GM12878 (cell line): ENCODE measurements around the gene CRYBG3. TPM values are rescaled to one million over a fixed set of nuclear protein-coding genes. Genes with fewer than 3 reads are reported as not detected.

Experiments used
- ATAC-seq: fragments of 200-7000 bp; cut with Tn5 transposase; 3 replicates; pipeline ENCODE4 v1.9.1; 2020; ENCODE audit warnings: mild to moderate bottlenecking, moderate library complexity
- BruUV-seq: library from RNA; stranded (reverse); fragments of 400-500 nt; replicated peaks from 2 replicates; lab custom pipeline; 2021; lab: Mats Ljungman, UMichigan
- CTCF ChIA-PET: fragments of 300-600 bp; sonication (Branson Sonifier 250); formaldehyde crosslinking; extraction: SDS; loops from one replicate; lab custom pipeline; 2021; ENCODE audit warnings: inconsistent platforms; lab: Yijun Ruan, JAX
- POLR2A ChIA-PET: fragments of 350-600 bp; formaldehyde crosslinking; extraction: SDS; loops from one replicate; lab custom pipeline; 2021; ENCODE audit warnings: inconsistent platforms; lab: Charles Lee
- RAD21 ChIA-PET: fragments of 300-600 bp; sonication (Branson Sonifier 250); formaldehyde crosslinking; loops from one replicate; lab custom pipeline; 2023; ENCODE audit warnings: antibody characterized with exemption; ENCODE audit not compliant: unreplicated experiment; lab: Charles Lee
- SMC1A ChIA-PET: fragments of 300-600 bp; sonication (Branson Sonifier 250); formaldehyde crosslinking; loops from one replicate; lab custom pipeline; 2023; ENCODE audit not compliant: unreplicated experiment, uncharacterized antibody; lab: Charles Lee
- DNase-seq: peaks from one replicate; pipeline ENCODE4 v3.0.0-alpha.2; 2011; ENCODE audit warnings: low read depth, low spot score
- FAIRE-seq: peaks from 3 replicates; lab custom pipeline; 2011; peaks lifted over from hg19 to GRCh38; lab: Jason Lieb, UNC
- H2AFZ ChIP-seq: 2 replicates; pipeline ENCODE4 v1.6.0; 2011; ENCODE audit warnings: low read depth, low read length, control low read depth; ENCODE audit not compliant: control insufficient read depth
- H3K27ac ChIP-seq: 2 replicates; pipeline ENCODE4 v1.5.1; 2011; ENCODE audit warnings: control low read depth; ENCODE audit not compliant: control insufficient read depth, insufficient read depth
- H3K27me3 ChIP-seq, 2 experiments: replicated peaks in 1 of 2; 2 replicates each; pipeline versions ENCODE4 v1.6.0 to v1.6.1; 2011; ENCODE audit warnings: low read length in 1 of 2; ENCODE audit not compliant: control insufficient read depth in 2 of 2, insufficient read depth in 2 of 2
- H3K36me3 ChIP-seq, 2 experiments: 2 replicates each; pipeline ENCODE4 v1.5.1; 2011; ENCODE audit warnings: low read length in 1 of 2; ENCODE audit not compliant: control insufficient read depth in 2 of 2, insufficient read depth in 2 of 2
- H3K4me1 ChIP-seq: 2 replicates; pipeline ENCODE4 v1.6.1; 2011; ENCODE audit warnings: mild to moderate bottlenecking, low read length, moderate library complexity, mixed read lengths; ENCODE audit not compliant: control insufficient read depth, insufficient read depth
- H3K4me2 ChIP-seq: 2 replicates; pipeline ENCODE4 v1.6.0; 2011; ENCODE audit warnings: control low read depth; ENCODE audit not compliant: control insufficient read depth, insufficient read depth
- H3K4me3 ChIP-seq: fragments of 200-600 bp; sonication (generic); 2 replicates; pipeline ENCODE4 v1.5.1; 2016
- H3K79me2 ChIP-seq: 2 replicates; pipeline ENCODE4 v1.6.0; 2011; ENCODE audit warnings: low read length; ENCODE audit not compliant: control insufficient read depth, insufficient read depth
- H3K9ac ChIP-seq: 2 replicates; pipeline ENCODE4 v1.8.0; 2011; ENCODE audit warnings: low read length, control low read depth, mixed read lengths; ENCODE audit not compliant: control insufficient read depth, insufficient read depth
- H3K9me3 ChIP-seq: replicated peaks from 3 replicates; pipeline ENCODE4 v1.5.1; 2011; ENCODE audit warnings: mild to moderate bottlenecking, low read length; ENCODE audit not compliant: control insufficient read depth, insufficient read depth
- H4K20me1 ChIP-seq: 2 replicates; pipeline ENCODE4 v1.6.0; 2011; ENCODE audit not compliant: control insufficient read depth, insufficient read depth
- JUNB ChIP-seq: IDR thresholded peaks from 2 replicates; pipeline ENCODE4 v1.6.1; 2016; ENCODE audit warnings: antibody characterized with exemption, mild to moderate bottlenecking
- KLF5 ChIP-seq: fragments of 450-650 bp; IDR thresholded peaks from 2 replicates; pipeline ENCODE4 v1.6.1; 2014; ENCODE audit warnings: mild to moderate bottlenecking; ENCODE audit not compliant: partially characterized antibody
- MYB ChIP-seq: fragments of 150-350 bp; IDR thresholded peaks from 2 replicates; pipeline ENCODE4 v1.6.1; 2014; ENCODE audit warnings: mild to moderate bottlenecking, low read depth, low read length, borderline replicate concordance
- WRNIP1 ChIP-seq: IDR thresholded peaks from 2 replicates; pipeline ENCODE4 v1.6.1; 2011; ENCODE audit warnings: low read depth, low read length, improper control_type of control experiment, borderline replicate concordance
- WGBS: methylation state at CpG from one replicate; pipeline ENCODE4 v1.1.6; 2016; ENCODE audit warnings: low lambda C conversion rate; ENCODE audit not compliant: insufficient replicate concordance, insufficient coverage; ENCODE audit errors: missing lambda C conversion rate; 5-methylcytosine and 5-hydroxymethylcytosine counted together
- in situ Hi-C: fragments of 300-500 bp; cut with MboI; formaldehyde crosslinking; loops from 9 replicates; pipeline ENCODE4 v1.14.3; 2018; ENCODE audit warnings: mixed read lengths
- intact Hi-C: fragments of 100-400 bp; cut with micrococcal nuclease; formaldehyde crosslinking; loops from one replicate; pipeline ENCODE4 v1.14.2; 2022; ENCODE audit not compliant: unreplicated experiment
- polyA plus RNA-seq, 11 experiments: library from polyadenylated mRNA; depleted of rRNA in 4 of 11; unstranded in 6 of 11; stranded (reverse) in 5 of 11; fragments of >200 nt; fragmentation: Nextera tagmentation in 4 of 11; fragmentation: Illumina TruSeq in 1 of 11; extraction: Ambion mirVana in 4 of 11; extraction: Trizol in 1 of 11; gene quantifications; 1 replicate in 1 of 11; 2 replicates in 10 of 11; pipeline versions ENCODE4 v1.2.1 to v1.2.3, GENCODE V29; 2011 to 2016; ENCODE audit warnings: inconsistent platforms in 2 of 11, missing spikeins in 2 of 11, low read depth in 1 of 11
- total RNA-seq, 4 experiments: library from RNA; depleted of rRNA in 3 of 4; stranded (reverse); fragments of >200 nt in 3 of 4; fragmentation: Illumina TruSeq in 1 of 4; extraction: Trizol in 1 of 4; gene quantifications; 2 replicates each; pipeline versions ENCODE4 v1.2.1 to v1.2.3, GENCODE V29; 2013 to 2021
- TF ChIP-seq, protein P1 (sequence below): fragments of 450-650 bp; IDR thresholded peaks from 2 replicates; pipeline ENCODE4 v1.6.1; 2016; ENCODE audit warnings: mild to moderate bottlenecking

CRYBG3 gene
- total and polyA plus RNA-seq, 10 of the 15 experiments (the other 5 are each of a cell fraction or from before 2014, with no cell fraction given): 0.11 to 5.4 (median 1.6) TPM

- FAIRE-seq (peak; percentile 64), DNase-seq (peak; percentile 11), ATAC-seq (peak; percentile 15; the same call in 1 of the 3 replicates)
- POLR2A ChIA-PET: no interaction called here
- H3K4me3 ChIP-seq: no peak overlapping the region
- RAD21 ChIA-PET: no interaction called here
- no peak overlapping the region for H3K27ac ChIP-seq
- intact Hi-C loops (no loop called here), in situ Hi-C loops (no loop called here)
- H3K9ac ChIP-seq: no peak overlapping the region
- H3K36me3 ChIP-seq: no peaks in the 10 kb centered on the region
- no TSS peak for BruUV-seq
- no peaks in the 10 kb centered on the region for H3K27me3 ChIP-seq
- SMC1A ChIA-PET: no interaction called here
- H2AFZ ChIP-seq: no peak overlapping the region
- H3K4me2 ChIP-seq: no peak overlapping the region
- H4K20me1 ChIP-seq: no peaks in the 10 kb centered on the region
- CTCF ChIA-PET: no interaction called here
- no peaks in the 10 kb centered on the region for H3K9me3 ChIP-seq
- no peaks in the 10 kb centered on the region for H3K4me1 ChIP-seq
- no peaks in the 10 kb centered on the region for H3K79me2 ChIP-seq
- TF ChIP-seq KLF5 (no peak), MYB (no peak)
- 23% methylated on average over 3 of the region's 3 CpGs for WGBS
Measured at GRCh38 chr3:97910931-97911351, 89.1 kb downstream of the CRYBG3 start.

- SMC1A ChIA-PET: no interaction called here
Measured at GRCh38 chr3:97911459-97911858, 89.6 kb downstream of the CRYBG3 start.

More at GRCh38 chr3:97911459-97911858, 89.6 kb downstream of the CRYBG3 start:
- no peak overlapping the region for H3K4me2 ChIP-seq
- POLR2A ChIA-PET: no interaction called here
- no peaks in the 10 kb centered on the region for H3K79me2 ChIP-seq
- no peak overlapping the region for H3K9ac ChIP-seq
- no peaks in the 10 kb centered on the region for H3K36me3 ChIP-seq
- no peaks in the 10 kb centered on the region for H3K4me1 ChIP-seq
- no TSS peak for BruUV-seq
- CTCF ChIA-PET: no interaction called here
- H3K27ac ChIP-seq: no peak overlapping the region
- DNase-seq (no peak), FAIRE-seq (no peak), ATAC-seq (no peak)
- 96% methylated on average over 3 of the region's 3 CpGs for WGBS
- H3K4me3 ChIP-seq: no peak overlapping the region
- intact Hi-C loops: no loop called here
- no peaks in the 10 kb centered on the region for H3K9me3 ChIP-seq
- RAD21 ChIA-PET: no interaction called here
- TF ChIP-seq, protein P1, sequence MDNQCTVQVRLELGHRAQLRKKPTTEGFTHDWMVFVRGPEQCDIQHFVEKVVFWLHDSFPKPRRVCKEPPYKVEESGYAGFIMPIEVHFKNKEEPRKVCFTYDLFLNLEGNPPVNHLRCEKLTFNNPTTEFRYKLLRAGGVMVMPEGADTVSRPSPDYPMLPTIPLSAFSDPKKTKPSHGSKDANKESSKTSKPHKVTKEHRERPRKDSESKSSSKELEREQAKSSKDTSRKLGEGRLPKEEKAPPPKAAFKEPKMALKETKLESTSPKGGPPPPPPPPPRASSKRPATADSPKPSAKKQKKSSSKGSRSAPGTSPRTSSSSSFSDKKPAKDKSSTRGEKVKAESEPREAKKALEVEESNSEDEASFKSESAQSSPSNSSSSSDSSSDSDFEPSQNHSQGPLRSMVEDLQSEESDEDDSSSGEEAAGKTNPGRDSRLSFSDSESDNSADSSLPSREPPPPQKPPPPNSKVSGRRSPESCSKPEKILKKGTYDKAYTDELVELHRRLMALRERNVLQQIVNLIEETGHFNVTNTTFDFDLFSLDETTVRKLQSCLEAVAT: no peak
- TF ChIP-seq KLF5 (no peak), WRNIP1 (no peak), JUNB (no peak)
- in situ Hi-C loops: no loop called here
- H2AFZ ChIP-seq: no peak overlapping the region
- H3K27me3 ChIP-seq: no peaks in the 10 kb centered on the region
- no peaks in the 10 kb centered on the region for H4K20me1 ChIP-seq
